Esophagus muscularis mucosa (tissue), 3 donors: Measurements from ENCODE around the gene MBTPS1.

Experiments used
- CTCF ChIP-seq, 3 experiments: fragments of 200-600 bp in 2 of 3; fragments of 450-650 bp in 1 of 3; sonication (generic) in 2 of 3; IDR thresholded peaks; one replicate each; pipeline ENCODE4 v1.5.1; 2017 to 2019; ENCODE audit warnings: antibody characterized with exemption in 3 of 3, mild to moderate bottlenecking in 2 of 3, moderate library complexity in 1 of 3
- POLR2AphosphoS5 ChIP-seq, 2 donors: sonication (generic); formaldehyde crosslinking; IDR thresholded peaks; one replicate each; pipeline ENCODE4 v1.6.1; 2017; ENCODE audit warnings: antibody characterized with exemption in 2 of 2

GRCh38 chr16:84027625-84028024 is 89.1 kb downstream of the MBTPS1 start:
- TF ChIP-seq CTCF (IDR thresholded peaks at IDR 0.05) (no peak), POLR2AphosphoS5 (IDR thresholded peaks at IDR 0.05) (no peak)
